ENCODE data around the gene GCAT.

- TF ChIP-seq, protein P1, sequence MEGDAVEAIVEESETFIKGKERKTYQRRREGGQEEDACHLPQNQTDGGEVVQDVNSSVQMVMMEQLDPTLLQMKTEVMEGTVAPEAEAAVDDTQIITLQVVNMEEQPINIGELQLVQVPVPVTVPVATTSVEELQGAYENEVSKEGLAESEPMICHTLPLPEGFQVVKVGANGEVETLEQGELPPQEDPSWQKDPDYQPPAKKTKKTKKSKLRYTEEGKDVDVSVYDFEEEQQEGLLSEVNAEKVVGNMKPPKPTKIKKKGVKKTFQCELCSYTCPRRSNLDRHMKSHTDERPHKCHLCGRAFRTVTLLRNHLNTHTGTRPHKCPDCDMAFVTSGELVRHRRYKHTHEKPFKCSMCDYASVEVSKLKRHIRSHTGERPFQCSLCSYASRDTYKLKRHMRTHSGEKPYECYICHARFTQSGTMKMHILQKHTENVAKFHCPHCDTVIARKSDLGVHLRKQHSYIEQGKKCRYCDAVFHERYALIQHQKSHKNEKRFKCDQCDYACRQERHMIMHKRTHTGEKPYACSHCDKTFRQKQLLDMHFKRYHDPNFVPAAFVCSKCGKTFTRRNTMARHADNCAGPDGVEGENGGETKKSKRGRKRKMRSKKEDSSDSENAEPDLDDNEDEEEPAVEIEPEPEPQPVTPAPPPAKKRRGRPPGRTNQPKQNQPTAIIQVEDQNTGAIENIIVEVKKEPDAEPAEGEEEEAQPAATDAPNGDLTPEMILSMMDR (IDR thresholded peaks at IDR 0.05; ENCODE audit: low read depth, low read length, missing input control) = no peak
- TF ChIP-seq SP1 (IDR thresholded peaks at IDR 0.05) (no peak), TAF1 (conservative IDR thresholded peaks at IDR 0.05) (no peak), JUND (IDR thresholded peaks at IDR 0.05) (no peak), REST (IDR thresholded peaks at IDR 0.05) (no peak), FOXA2 (IDR thresholded peaks at IDR 0.05) (no peak)
- TF ChIP-seq, protein P2, sequence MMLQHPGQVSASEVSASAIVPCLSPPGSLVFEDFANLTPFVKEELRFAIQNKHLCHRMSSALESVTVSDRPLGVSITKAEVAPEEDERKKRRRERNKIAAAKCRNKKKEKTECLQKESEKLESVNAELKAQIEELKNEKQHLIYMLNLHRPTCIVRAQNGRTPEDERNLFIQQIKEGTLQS (IDR thresholded peaks at IDR 0.05) = no peak
Observed at GRCh38 chr22:37808294-37808657, 542 bp downstream of the GCAT start.
